WTC11 (cell line): ENCODE measurements around the gene GPC1. TPM values are rescaled to one million over a fixed set of nuclear protein-coding genes. Genes with fewer than 3 reads are reported as not detected.

Experiments
- ATAC-seq: fragments of 200-7000 bp; cut with Tn5 transposase; 2 replicates; pipeline ENCODE4 v1.10.0; 2021; ENCODE audit warnings: mild to moderate bottlenecking, moderate library complexity
- CTCF ChIA-PET: fragments of 300-600 bp; sonication (Branson Sonifier 250); formaldehyde crosslinking; loops from one replicate; lab custom pipeline; 2021; ENCODE audit warnings: antibody characterized with exemption; lab: Charles Lee
- POLR2A ChIA-PET: fragments of 350-600 bp; sonication (Branson Sonifier 250); formaldehyde crosslinking; loops from one replicate; lab custom pipeline; 2021; ENCODE audit warnings: antibody characterized with exemption; lab: Charles Lee
- DNase-seq: peaks from one replicate; pipeline ENCODE4 v3.0.0; 2021; ENCODE audit warnings: low spot score
- H3K27ac Mint-ChIP-seq: 2 replicates; pipeline ENCODE4 v1.8.0; 2021; ENCODE audit warnings: mixed read lengths
- H3K27me3 Mint-ChIP-seq: 2 replicates; pipeline ENCODE4 v1.8.0; 2021; ENCODE audit warnings: low read depth, mild to moderate bottlenecking, moderate library complexity, mixed read lengths
- H3K36me3 Mint-ChIP-seq: 2 replicates; pipeline ENCODE4 v1.8.0; 2021; ENCODE audit warnings: mixed read lengths
- H3K4me1 Mint-ChIP-seq: 2 replicates; pipeline ENCODE4 v1.8.0; 2022; ENCODE audit warnings: mixed read lengths
- H3K4me3 Mint-ChIP-seq: 2 replicates; pipeline ENCODE4 v1.8.0; 2021; ENCODE audit warnings: mild to moderate bottlenecking, moderate library complexity, mixed read lengths
- H3K9me3 Mint-ChIP-seq: 2 replicates; pipeline ENCODE4 v1.8.0; 2021; ENCODE audit warnings: mixed read lengths
- ETV6 ChIP-seq: sonication (generic); formaldehyde crosslinking; IDR thresholded peaks from 2 replicates; pipeline ENCODE4 v1.8.1; 2022; ENCODE audit warnings: mild to moderate bottlenecking, missing genetic modification reagents
- FOXK1 ChIP-seq: sonication (generic); formaldehyde crosslinking; IDR thresholded peaks from 2 replicates; pipeline ENCODE4 v1.8.0; 2022; ENCODE audit warnings: mild to moderate bottlenecking, moderate library complexity, missing genetic modification reagents
- IRF2 ChIP-seq: sonication (generic); formaldehyde crosslinking; IDR thresholded peaks from 2 replicates; pipeline ENCODE4 v1.8.0; 2022; ENCODE audit warnings: low read depth, missing genetic modification reagents, borderline replicate concordance
- NFE2L1 ChIP-seq: sonication (generic); formaldehyde crosslinking; IDR thresholded peaks from 2 replicates; pipeline ENCODE4 v1.8.1; 2023; ENCODE audit warnings: missing genetic modification reagents
- NFYB ChIP-seq: sonication (generic); formaldehyde crosslinking; conservative IDR thresholded peaks from 2 replicates; pipeline ENCODE4 v1.8.0; 2022; ENCODE audit warnings: low read depth, missing genetic modification reagents
- NR1H2 ChIP-seq: sonication (generic); formaldehyde crosslinking; IDR thresholded peaks from 2 replicates; pipeline ENCODE4 v1.9.0; 2021; ENCODE audit warnings: mild to moderate bottlenecking, moderate library complexity, missing genetic modification reagents
- RORB ChIP-seq: fragments of 250-450 bp; sonication (Bioruptor Pico); IDR thresholded peaks from 2 replicates; pipeline ENCODE4 v1.9.0; 2021; ENCODE audit warnings: mild to moderate bottlenecking
- SMAD3 ChIP-seq: sonication (generic); formaldehyde crosslinking; IDR thresholded peaks from 2 replicates; pipeline ENCODE4 v1.8.0; 2022; ENCODE audit warnings: missing genetic modification reagents, mild to moderate bottlenecking, borderline replicate concordance
- TCF7 ChIP-seq: sonication (generic); formaldehyde crosslinking; IDR thresholded peaks from 2 replicates; pipeline ENCODE4 v1.8.0; 2022; ENCODE audit warnings: mild to moderate bottlenecking, low read depth, missing genetic modification reagents, moderate library complexity
- TEAD1 ChIP-seq: sonication (generic); formaldehyde crosslinking; IDR thresholded peaks from 2 replicates; pipeline ENCODE4 v1.8.0; 2022; ENCODE audit warnings: mild to moderate bottlenecking, missing genetic modification reagents
- TEAD4 ChIP-seq: sonication (generic); formaldehyde crosslinking; IDR thresholded peaks from 2 replicates; pipeline ENCODE4 v1.8.0; 2022; ENCODE audit warnings: mild to moderate bottlenecking, missing genetic modification reagents
- ZBTB43 ChIP-seq: sonication (generic); formaldehyde crosslinking; IDR thresholded peaks from 2 replicates; pipeline ENCODE4 v1.8.1; 2023; ENCODE audit warnings: mild to moderate bottlenecking, missing genetic modification reagents
- ZNF317 ChIP-seq: sonication (generic); formaldehyde crosslinking; IDR thresholded peaks from 2 replicates; pipeline ENCODE4 v1.8.1; 2023; ENCODE audit warnings: low read depth, mild to moderate bottlenecking, moderate library complexity, missing genetic modification reagents, borderline replicate concordance
- ZNF425 ChIP-seq: fragments of 250-450 bp; sonication (Bioruptor Pico); conservative IDR thresholded peaks from 2 replicates; pipeline ENCODE4 v1.9.0; 2021; ENCODE audit warnings: mild to moderate bottlenecking
- total RNA-seq: library from RNA; stranded (reverse); gene quantifications from 3 replicates; pipeline ENCODE4 v1.2.3, GENCODE V29; 2021
- TF ChIP-seq, protein P1 (sequence below): sonication (generic); formaldehyde crosslinking; IDR thresholded peaks from 2 replicates; pipeline ENCODE4 v1.8.1; 2022; ENCODE audit warnings: mild to moderate bottlenecking, missing genetic modification reagents, moderate library complexity, borderline replicate concordance
- TF ChIP-seq, protein P2 (sequence below): sonication (generic); formaldehyde crosslinking; IDR thresholded peaks from 2 replicates; pipeline ENCODE4 v1.8.0; 2022; ENCODE audit warnings: mild to moderate bottlenecking, missing genetic modification reagents
- TF ChIP-seq, protein P3 (sequence below): sonication (generic); formaldehyde crosslinking; IDR thresholded peaks from 2 replicates; pipeline ENCODE4 v1.8.0; 2023; ENCODE audit warnings: mild to moderate bottlenecking, missing genetic modification reagents
- TF ChIP-seq, protein P4 (sequence below): sonication (generic); formaldehyde crosslinking; IDR thresholded peaks from 2 replicates; pipeline ENCODE4 v1.8.1; 2022; ENCODE audit warnings: low read depth, mild to moderate bottlenecking, moderate library complexity, missing genetic modification reagents, borderline replicate concordance

The GPC1 gene
- total RNA-seq, 1 experiment from 2014 or later: 41.5 TPM

DNA sequence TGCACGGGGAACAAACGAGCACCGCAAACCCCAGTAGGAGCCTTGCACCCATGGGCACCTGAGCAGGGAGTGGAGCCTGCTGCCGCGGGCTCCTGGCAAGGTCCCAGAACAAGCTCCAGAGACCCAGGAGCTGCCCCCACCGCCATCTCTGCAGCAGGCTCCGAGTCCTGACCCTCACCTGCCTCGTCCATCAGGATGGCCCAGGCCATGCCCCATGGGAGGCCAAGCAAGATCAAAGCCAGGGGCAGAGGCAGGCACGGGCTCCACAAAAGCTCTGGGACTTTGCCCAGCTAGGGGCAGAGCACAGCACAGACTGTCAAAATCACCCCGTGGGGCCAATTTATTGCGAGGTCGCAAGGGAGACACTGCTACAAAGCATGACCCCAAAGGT is 43.6 kb downstream of the GPC1 start (continued):
- TF ChIP-seq, protein P1, sequence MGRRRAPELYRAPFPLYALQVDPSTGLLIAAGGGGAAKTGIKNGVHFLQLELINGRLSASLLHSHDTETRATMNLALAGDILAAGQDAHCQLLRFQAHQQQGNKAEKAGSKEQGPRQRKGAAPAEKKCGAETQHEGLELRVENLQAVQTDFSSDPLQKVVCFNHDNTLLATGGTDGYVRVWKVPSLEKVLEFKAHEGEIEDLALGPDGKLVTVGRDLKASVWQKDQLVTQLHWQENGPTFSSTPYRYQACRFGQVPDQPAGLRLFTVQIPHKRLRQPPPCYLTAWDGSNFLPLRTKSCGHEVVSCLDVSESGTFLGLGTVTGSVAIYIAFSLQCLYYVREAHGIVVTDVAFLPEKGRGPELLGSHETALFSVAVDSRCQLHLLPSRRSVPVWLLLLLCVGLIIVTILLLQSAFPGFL (CRISPR knock-in tag): no peak
- TF ChIP-seq, protein P2, sequence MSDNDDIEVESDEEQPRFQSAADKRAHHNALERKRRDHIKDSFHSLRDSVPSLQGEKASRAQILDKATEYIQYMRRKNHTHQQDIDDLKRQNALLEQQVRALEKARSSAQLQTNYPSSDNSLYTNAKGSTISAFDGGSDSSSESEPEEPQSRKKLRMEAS: no peak
- TF ChIP-seq TEAD4 (CRISPR knock-in tag) (no peak), NR1H2 (CRISPR knock-in tag) (no peak), SMAD3 (no peak), NFYB (CRISPR knock-in tag) (no peak)
- TF ChIP-seq, protein P3, sequence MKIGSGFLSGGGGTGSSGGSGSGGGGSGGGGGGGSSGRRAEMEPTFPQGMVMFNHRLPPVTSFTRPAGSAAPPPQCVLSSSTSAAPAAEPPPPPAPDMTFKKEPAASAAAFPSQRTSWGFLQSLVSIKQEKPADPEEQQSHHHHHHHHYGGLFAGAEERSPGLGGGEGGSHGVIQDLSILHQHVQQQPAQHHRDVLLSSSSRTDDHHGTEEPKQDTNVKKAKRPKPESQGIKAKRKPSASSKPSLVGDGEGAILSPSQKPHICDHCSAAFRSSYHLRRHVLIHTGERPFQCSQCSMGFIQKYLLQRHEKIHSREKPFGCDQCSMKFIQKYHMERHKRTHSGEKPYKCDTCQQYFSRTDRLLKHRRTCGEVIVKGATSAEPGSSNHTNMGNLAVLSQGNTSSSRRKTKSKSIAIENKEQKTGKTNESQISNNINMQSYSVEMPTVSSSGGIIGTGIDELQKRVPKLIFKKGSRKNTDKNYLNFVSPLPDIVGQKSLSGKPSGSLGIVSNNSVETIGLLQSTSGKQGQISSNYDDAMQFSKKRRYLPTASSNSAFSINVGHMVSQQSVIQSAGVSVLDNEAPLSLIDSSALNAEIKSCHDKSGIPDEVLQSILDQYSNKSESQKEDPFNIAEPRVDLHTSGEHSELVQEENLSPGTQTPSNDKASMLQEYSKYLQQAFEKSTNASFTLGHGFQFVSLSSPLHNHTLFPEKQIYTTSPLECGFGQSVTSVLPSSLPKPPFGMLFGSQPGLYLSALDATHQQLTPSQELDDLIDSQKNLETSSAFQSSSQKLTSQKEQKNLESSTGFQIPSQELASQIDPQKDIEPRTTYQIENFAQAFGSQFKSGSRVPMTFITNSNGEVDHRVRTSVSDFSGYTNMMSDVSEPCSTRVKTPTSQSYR (CRISPR knock-in tag): no peak
- TF ChIP-seq, all 79 proteins: peak for 0

DNA sequence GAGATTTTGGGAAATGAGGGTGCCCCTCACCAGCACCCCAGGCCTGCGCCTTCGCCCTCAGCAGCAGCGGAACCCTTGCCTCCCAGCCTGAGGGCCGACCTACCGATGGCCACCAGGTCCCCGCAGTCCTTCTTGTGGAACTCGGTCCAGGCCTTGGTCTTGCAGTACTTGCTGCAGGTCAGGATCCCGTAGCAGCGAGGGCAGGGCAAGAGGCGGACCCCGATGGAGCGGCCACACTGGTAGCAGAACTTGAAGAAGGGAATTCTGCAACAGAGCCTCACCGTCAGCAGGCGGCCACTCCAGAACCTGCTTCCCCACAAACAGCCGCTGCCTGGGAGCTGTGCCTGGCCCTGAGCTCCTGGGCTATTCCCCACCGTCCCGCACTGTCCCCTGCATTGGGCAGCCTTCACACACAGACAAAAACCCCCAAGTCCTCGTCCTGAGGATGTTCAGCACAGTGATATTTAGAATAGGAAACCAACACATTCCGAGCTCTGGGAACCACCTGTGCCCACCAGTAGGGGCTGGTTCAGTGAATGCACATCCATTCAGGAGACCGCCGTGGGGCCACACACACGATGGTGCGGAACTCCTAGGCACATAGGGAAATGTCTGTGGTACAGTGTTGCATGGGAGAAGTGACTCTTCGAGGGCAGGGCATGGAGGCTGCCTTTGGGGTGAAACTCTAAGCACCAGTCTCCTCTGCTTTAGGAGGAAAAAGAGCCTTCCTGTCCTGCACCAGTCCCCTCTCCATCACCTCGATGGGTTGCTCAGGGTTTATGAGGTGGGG is 45.6 kb downstream of the GPC1 start:
- Mint-ChIP-seq H3K27me3 (peaks cover 32% of the 10 kb centered on the region), H3K27ac (no peak overlapping the region), H3K36me3 (no peaks in the 10 kb centered on the region), H3K4me1 (no peaks in the 10 kb centered on the region), H3K9me3 (peaks cover 8% of the 10 kb centered on the region), H3K4me3 (no peak overlapping the region)
- ChIA-PET CTCF (no interaction called here), POLR2A (no interaction called here)
- DNase-seq (peak; percentile 7), ATAC-seq (no peak)
- TF ChIP-seq, protein P2: no peak
- no peak for TF ChIP-seq ZNF425 (CRISPR knock-in tag)
- no peak for TF ChIP-seq TCF7 (CRISPR knock-in tag)
- no peak for TF ChIP-seq ETV6
- TF ChIP-seq, protein P4, sequence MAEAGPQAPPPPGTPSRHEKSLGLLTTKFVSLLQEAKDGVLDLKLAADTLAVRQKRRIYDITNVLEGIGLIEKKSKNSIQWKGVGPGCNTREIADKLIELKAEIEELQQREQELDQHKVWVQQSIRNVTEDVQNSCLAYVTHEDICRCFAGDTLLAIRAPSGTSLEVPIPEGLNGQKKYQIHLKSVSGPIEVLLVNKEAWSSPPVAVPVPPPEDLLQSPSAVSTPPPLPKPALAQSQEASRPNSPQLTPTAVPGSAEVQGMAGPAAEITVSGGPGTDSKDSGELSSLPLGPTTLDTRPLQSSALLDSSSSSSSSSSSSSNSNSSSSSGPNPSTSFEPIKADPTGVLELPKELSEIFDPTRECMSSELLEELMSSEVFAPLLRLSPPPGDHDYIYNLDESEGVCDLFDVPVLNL (CRISPR knock-in tag): no peak
- no peak for TF ChIP-seq NFE2L1 (CRISPR knock-in tag)
- TF ChIP-seq IRF2 (CRISPR knock-in tag): no peak
- TF ChIP-seq FOXK1 (CRISPR knock-in tag): no peak
- TF ChIP-seq ZBTB43 (CRISPR knock-in tag): no peak
- no peak for TF ChIP-seq RORB (CRISPR knock-in tag)
- TF ChIP-seq TEAD1 (CRISPR knock-in tag): no peak
- no peak for TF ChIP-seq ZNF317
